GM19468 (cell line): ENCODE results near the gene PID1.

Experiments
- ATAC-seq: cut with Tn5 transposase; IDR thresholded peaks from one replicate; pipeline ENCODE4 v1.9.1; 2021; ENCODE audit warnings: mild to moderate bottlenecking, moderate library complexity, moderate number of reproducible peaks; ENCODE audit not compliant: unreplicated experiment; ENCODE audit errors: extremely low read depth

Gene PID1

GRCh38 chr2:229045671-229046070, 225.4 kb downstream of the PID1 start:
- ATAC-seq, result no peak

- no peak for ATAC-seq
These were observed 226.5 kb downstream of the PID1 start for GRCh38 chr2:229044581-229044980.

- ATAC-seq, result no peak
These were observed 227.4 kb downstream of the PID1 start for GRCh38 chr2:229043681-229044080.

- ATAC-seq, result no peak
These were observed 228.7 kb downstream of the PID1 start for GRCh38 chr2:229042349-229042748.

- no peak for ATAC-seq
These were observed 229.4 kb downstream of the PID1 start for GRCh38 chr2:229041691-229042090.

GRCh38 chr2:229037621-229038020, 233.5 kb downstream of the PID1 start:
- no peak for ATAC-seq

GRCh38 chr2:229033816-229034215, 237.3 kb downstream of the PID1 start:
- ATAC-seq, result no peak

- no peak for ATAC-seq
These were observed 238.4 kb downstream of the PID1 start for GRCh38 chr2:229032608-229033234.

- ATAC-seq, result no peak
These were observed 243.6 kb downstream of the PID1 start for GRCh38 chr2:229027353-229028105.

GRCh38 chr2:229025653-229026052, 245.4 kb downstream of the PID1 start:
- ATAC-seq, result no peak

- ATAC-seq, result no peak
These were observed 248.4 kb downstream of the PID1 start for GRCh38 chr2:229022652-229023051.

GRCh38 chr2:229022071-229022470, 249.0 kb downstream of the PID1 start:
- ATAC-seq, result no peak

- no peak for ATAC-seq
These were observed 261.3 kb downstream of the PID1 start for GRCh38 chr2:229009816-229010215.

GRCh38 chr2:229003256-229003655, 267.8 kb downstream of the PID1 start:
- no peak for ATAC-seq

- ATAC-seq, result no peak
These were observed 269.9 kb downstream of the PID1 start for GRCh38 chr2:229001196-229001595.

- ATAC-seq, result no peak
These were observed 271.8 kb downstream of the PID1 start for GRCh38 chr2:228999326-228999725.

- ATAC-seq, result no peak
These were observed 282.3 kb downstream of the PID1 start for GRCh38 chr2:228988786-228989185.

- no peak for ATAC-seq
These were observed 283.5 kb downstream of the PID1 start for GRCh38 chr2:228987441-228988155.

GRCh38 chr2:228986961-228987360, 284.1 kb downstream of the PID1 start:
- no peak for ATAC-seq

GRCh38 chr2:228983700-228984099, 287.4 kb downstream of the PID1 start:
- ATAC-seq, result no peak

GRCh38 chr2:228974169-228974568, 296.9 kb downstream of the PID1 start:
- no peak for ATAC-seq
